ENCODE data around the gene FAM89B.
A peak's percentile ranks its signal among the peaks of the same experiment; 100 is the strongest.

Gene FAM89B

DNA sequence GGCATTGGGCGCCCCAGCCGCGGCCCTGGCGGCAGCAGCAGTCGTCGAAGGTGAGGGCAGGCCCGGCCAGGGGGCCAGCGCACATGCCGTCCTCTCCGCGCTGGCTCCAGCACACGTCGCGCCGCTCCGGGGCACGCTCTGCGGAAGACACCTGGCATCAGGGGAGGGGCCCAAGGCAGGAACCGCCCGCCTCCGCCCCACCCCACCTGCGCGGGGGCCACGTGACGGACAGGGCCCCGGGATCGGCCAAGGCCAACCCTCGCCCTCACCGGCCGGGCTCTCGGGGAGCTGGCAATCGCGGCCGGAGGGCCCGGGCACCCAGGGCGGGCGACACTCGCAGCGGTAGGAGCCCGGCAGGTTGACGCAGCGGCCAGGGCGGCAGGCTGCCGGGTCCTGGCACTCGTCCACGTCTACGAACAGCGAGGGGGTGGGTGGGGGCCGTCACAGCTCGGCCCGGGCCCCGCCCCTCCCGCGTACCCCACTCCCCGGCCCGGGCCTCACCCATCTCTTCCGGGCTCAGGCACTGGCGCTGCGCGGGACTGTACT, 32.5 kb upstream of the FAM89B start:
- DNase-seq: no peak

DNA sequence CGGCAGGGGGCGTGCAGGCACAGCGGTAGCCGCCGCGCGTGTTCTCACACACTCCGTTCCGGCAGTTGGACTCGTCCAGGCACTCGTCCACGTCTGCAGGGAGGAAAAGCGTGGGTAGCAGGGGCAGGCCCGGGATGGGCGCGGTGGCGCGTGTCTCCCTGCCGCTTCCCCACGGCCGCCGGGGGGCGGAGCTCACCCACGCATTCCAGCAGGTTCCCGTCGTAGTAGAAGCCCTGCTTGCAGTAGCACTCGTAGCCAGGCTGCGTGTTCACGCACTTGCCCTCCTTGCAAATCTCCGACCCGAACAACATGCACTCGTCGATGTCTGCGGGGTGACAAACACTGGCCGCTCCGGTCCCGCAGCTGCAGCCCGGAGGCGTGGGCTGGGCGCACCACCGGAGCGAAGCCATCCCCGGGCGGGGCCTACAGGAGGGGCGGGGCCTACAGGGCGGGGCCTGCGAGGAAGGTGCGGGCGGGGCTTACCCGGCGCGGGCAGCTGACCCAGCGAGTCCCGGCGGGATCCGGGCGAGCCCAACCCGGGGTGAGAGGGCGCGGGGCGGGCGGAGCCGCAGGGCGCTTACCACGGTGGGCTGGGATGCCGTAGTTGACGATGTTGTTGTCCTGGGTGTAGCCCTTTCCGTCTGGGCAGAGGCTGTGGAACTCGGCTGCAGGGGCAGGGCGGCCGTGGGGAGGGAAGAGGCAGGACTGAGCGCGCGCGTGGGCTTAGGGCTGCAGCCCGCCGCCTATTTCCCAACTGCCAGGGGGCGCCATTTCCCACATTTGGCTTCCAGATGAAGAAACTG, 31.8 kb upstream of the FAM89B start:
- DNase-seq: peak; percentile 78

GRCh38 chr11:65541093-65541982, 31.0 kb upstream of the FAM89B start:
- DNase-seq: no peak

GRCh38 chr11:65542738-65543390, 29.5 kb upstream of the FAM89B start:
- DNase-seq: no peak

DNA sequence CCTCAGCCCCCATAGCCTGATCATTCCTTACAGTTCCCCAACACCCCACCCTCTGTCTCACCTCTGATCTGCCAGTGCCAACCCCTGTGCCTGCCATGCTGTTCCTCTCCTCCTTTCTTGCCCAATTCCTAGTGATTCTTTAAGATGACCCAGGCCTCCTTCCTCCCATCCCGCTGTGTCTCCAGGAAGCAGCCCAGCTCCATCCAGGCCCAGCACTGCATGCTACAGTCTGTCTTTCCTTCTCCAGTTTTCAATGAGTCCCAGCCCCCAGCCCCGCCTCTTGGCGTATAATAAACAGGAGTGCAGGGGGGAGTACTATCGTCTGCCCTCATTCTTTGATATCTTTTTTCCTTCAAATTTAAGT, 26.5 kb upstream of the FAM89B start:
- DNase-seq: no peak

- no peak for DNase-seq
These were observed 25.9 kb upstream of the FAM89B start for GRCh38 chr11:65546217-65546958.

DNA sequence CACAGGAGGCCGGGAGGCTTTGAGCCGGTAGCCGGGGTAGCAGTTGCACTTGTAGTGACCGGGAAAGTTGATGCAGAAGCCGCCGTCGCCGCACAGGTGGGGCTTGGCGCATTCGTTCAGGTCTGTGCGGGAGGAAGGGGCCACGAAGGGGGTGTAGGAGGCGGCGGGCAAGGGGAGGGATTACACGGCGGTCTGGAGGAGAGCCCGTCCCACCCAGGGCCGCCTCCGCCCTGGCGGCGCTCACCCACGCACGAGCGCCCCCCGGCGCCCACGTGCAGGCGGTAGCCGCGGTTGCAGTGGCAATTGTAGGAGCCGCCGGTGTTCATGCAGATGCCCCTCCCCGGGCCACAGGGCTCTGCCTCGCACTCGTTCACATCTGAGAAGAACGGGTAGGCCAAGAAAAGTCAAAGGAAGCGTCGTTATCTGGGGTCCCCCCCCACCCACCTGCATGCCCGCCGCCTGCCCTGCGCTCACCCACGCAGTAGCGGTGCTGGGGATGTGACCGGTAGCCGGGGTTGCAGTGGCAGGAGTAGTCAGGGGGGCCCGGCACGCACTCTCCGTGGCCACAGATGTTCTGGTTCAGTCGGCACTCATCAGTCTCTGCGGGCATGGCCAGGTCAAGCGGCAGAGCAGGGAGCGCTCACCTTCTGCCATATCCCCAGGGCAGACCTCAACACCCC, 24.8 kb upstream of the FAM89B start:
- no peak for DNase-seq

DNA sequence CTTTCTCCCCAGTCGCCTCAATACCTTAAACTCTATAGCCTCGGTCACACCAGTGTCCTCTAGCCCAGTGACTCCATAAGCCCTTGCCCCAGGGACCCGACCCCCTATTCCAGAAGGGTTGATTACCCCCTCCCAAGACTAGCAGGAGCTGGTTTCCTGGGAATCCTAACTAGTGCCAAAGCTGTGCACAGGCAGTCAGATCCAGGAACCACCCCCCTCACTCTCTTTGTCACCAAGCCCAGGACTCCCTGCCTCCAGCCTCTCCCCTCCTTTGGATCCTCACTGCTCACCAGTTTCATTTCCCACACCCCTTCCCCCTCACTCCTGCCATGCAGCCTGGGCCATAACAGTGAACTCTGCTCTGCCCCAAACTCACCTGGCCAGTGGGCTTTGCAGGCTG, 23.9 kb upstream of the FAM89B start:
- no peak for DNase-seq

DNA sequence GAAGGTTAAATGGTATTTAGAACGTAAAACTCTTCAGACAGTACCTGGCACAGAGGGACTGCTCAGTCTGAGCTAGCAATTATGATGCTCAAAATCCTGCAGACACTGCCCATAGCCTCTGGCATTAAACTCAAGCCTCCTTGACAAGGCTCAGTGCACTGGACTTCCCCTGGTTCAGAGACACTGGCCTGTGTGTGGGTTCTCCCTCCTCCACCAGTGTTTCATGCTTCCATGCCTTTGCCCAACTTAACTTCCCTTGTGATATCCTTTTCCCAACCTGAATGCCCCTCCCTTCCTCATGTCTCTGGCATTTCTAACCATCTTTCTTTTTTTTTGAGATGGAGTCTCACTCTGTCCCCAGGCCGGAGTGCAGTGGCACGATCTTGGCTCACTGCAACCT, 23.2 kb upstream of the FAM89B start:
- no peak for DNase-seq

DNA sequence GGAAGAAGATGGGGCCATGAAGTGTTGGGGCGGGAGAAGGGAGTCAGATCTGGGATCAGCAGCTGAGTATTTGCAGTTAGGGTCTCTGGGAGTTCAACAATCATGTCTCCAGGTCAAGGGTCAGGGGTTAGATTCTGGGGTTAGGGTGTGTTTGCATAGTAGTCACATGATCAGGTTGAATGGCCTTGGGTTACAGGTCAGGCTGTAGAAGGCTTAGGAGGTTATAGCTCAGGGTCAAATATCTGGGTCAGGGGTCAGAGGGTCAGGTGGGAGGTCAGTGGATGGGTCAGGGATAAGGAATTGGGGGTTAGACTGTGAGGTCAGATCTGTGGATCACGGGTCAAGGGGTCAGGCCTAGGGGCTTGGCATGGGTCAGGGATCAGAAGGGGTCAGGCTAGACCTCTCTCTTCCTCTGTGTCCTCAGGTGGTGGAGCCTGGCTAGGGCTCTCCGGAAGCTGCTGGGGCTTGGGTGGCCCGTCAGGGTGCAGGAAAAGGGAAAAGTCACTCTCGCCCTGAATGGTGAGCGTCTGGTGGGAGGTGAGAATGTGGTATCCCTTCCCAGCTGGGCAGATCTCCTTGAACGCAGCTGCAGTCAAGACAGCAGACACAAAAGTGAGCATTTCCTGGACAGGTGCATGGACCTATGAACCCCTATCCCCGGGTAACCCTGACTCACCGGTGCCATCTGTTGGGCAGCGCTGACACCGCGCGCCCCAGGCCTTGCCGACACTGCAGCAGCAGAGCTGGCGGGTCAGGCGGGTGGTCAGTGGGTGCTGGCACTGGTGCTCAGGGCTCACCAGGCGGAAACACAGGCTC, 20.6 kb upstream of the FAM89B start:
- DNase-seq: no peak

- DNase-seq: no peak
These were observed 19.9 kb upstream of the FAM89B start for GRCh38 chr11:65552388-65552951.

GRCh38 chr11:65553301-65554001, 18.9 kb upstream of the FAM89B start:
- DNase-seq: no peak

DNA sequence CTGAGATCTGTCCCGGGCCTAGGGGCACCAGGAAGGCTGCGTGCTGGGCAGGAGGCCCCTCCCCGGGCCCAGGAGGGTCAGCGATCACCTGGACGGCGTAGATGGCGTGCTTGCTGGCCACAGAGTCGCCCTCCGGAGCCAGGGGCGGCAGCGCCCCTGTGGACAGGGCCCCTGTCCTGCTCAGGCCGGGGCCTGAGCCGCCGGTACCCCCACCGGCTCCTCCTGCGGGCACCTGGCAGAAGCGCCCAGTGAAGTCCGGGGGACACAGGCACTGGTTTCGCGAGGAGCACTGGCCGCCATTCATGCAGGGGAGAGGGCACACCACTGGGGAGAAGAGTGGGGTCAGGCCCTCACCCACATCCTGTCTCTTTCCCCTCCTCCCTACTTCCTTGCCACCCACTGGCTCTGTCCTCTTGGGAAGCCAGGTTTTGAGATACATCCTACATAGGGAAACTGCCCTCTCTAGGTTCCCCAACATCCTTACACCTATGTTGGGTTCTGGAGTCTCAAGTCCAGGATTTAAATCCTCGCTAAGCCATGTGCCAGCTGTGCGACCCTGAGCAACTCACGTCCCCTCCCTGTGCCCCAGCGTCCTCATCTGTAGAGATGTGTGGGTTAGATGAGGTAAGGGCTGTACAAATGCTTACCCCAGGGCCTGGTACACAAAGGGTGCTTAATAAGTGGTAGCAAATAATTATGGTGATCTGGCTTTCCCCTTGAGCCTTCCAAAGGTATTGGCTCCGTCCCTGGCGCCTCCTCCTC, 18.1 kb upstream of the FAM89B start:
- no peak for DNase-seq

GRCh38 chr11:65554842-65555430, 17.4 kb upstream of the FAM89B start:
- DNase-seq: no peak

GRCh38 chr11:65555693-65556231, 16.6 kb upstream of the FAM89B start:
- DNase-seq: peak; percentile 65

- no peak for DNase-seq
These were observed 15.7 kb upstream of the FAM89B start for GRCh38 chr11:65556470-65557279.

GRCh38 chr11:65557280-65558001, 14.9 kb upstream of the FAM89B start:
- DNase-seq: no peak
